Activated T-helper 9 cell treated with anti-CD3 and anti-CD28 coated beads, Interleukin-2, amount 50 U/mL, for 16 hours (primary cell): ENCODE measurements around the gene MCM9.

Experiments
- DNase-seq: peaks from one replicate; pipeline ENCODE4 v3.0.0-alpha.2; 2020; ENCODE audit warnings: low read depth

Gene MCM9

DNA sequence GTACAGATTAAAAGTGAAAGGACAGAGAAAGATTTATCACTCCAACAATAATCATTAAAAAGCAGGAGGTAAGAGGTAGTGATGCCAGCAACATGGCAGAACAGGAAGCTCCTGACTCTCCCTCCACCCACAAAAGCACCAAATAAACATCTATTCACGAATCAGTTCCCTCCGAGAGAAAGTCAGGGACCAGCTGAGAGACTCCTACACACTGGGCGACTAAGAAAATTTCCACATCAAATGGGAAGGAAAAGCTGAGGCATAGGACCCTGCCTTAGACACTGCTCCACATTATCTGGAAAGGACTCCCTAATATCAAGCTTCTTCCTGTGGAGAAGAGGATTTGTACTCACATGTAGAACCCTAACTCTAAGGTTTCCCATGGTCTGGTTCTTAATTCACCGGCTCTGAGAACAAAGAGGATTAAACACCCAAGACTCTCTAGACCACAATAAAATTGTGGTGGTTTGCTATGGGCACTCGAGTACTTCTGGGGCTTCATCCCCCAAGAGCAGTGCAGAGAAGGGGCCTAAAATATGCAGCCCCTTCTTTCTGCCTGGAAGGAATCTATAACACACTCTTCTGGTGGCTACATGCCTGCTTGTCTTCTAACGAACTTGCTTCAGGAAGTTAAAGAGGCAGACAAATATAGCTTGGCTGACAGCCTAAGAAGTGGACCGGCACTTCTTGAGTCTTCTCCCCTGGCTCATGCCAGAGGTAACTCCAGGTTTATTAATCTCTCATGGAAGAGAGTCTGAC lies 70.4 kb downstream of the MCM9 start:
- DNase-seq: no peak

DNA sequence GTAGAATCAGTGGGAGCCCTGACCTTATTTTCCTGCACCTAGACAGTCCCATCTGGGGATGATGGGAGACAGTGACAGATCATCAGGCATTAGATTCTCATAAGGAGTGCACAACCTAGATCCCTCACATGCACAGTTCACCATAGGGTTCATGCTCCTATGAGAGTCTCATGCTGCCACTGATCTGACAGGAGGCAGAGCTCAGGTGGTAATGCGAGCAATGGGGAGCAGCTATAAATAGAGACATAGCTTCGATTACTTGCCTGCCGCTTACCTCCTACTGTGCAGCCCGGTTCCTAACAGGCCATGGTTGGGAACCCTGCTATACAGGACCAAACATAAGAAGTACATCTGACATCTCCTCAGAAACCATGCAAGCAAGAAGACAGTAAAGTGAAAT lies 72.5 kb downstream of the MCM9 start:
- DNase-seq: no peak

DNA sequence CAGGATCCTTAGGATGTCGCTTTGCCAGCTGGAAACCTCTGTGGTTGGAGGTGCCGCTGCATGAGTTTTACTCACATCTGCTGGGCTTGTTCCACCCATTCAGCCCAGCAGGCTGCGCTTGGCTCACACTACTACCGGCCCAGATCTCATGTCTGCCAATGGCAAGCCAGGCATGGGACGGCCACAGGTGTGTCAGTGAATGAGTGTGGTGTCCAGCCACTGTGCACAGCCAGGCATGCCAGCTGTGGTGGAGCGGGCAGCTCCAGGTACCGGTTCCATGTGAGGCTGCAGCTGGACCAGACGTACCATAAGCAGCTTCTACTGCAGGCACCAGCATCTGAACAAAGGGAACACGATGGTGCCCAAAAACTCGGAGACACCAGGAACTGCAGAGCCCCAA lies 74.1 kb downstream of the MCM9 start:
- DNase-seq: no peak

DNA sequence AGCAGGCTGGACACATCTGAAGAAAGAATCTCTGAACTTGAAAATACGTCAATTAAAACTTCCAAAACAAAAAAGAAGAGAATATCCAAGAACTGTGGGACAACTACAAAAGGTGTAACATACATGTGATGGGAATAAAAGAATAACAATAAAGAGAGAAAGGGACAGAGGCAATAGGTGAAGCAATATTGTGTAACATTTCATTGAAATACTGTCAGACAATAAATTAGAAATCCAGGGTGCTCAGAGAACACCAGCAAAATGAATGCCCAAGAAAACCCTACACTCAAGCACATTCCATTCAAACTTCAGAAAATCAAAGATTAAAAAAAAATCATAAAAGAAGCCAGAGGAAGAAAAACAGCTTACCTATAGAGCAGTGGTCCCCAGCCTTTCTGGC lies 74.6 kb downstream of the MCM9 start:
- no peak for DNase-seq

DNA sequence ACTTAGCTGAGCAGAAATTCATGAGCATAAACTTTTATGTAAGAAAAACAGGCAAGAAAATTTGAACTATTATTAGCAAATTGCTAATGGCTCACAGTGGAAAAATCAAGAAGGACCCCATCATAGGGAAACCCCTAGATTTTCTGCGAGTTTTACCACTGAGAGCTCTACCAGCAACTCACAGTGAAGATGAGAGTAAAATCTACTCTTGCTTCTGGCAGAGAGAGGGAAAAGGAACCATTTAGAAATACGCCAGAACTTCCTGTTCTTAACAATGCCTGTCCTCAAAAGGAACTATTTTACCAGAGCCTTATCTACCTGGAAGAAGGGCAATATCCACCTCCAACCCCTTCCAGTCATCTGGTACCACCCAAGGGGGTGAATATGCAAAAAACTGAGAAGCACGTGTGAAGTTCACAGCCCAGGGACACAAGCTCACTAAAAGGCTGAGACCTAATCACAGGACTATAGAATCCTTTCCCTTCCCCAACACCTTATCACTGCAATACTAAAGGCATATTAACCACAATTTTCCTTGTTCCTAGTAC lies 75.4 kb downstream of the MCM9 start:
- no peak for DNase-seq

DNA sequence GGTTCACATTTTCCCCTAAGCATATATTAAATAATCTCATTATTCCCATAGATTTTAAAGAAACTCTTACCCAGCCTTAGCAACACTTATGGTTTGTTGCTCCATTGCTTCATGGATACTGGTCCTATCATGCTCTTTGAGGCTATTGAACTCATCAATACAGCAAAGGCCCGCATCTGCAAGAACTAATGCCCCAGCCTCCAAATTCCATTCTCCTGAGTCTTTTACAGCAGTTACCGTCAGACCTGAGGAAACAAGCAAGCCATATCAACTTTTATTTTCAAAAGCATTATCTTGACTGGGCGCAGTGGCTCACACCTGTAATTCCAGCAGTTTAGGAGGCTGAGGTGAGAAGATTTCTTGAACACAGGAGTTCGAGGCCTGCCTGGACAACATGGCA lies 78.7 kb downstream of the MCM9 start:
- DNase-seq: no peak

DNA sequence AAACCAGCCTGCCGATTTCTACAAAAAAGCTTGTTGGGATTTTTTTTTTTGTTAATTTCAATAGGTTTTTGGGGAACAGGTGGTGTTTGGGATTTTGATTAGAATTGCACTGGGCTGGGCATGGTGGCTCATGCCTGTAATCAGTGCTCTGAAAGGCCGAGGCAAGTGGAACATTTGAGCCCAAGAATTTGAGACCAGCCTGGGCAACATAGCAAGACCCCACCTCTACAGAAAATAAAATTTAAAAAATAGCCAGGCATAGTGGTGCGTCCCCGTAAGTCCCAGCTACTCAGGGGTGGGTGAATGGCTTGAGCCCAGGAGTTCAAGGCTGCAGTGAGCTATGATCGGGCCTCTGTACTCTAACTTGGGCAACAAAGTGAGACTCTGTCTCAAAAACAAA lies 81.6 kb downstream of the MCM9 start:
- DNase-seq: no peak

DNA sequence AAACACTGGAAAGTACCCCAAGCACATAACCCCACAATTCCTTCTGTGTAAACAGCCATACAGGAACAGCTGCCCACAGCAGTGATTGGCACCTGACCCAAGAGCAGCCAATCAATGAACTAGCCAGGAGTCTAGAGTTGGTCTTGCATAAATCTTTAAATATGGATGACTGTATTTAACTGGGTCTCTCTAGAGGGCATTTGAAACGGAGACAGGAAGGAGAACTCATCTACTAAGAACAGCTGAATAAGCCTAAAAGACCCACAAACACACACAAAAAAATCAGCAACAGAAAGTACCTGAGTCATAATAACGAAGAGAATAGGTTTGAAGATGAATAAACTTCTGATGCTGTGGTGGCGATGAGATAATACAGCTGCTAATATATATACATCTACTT lies 90.0 kb downstream of the MCM9 start:
- no peak for DNase-seq

DNA sequence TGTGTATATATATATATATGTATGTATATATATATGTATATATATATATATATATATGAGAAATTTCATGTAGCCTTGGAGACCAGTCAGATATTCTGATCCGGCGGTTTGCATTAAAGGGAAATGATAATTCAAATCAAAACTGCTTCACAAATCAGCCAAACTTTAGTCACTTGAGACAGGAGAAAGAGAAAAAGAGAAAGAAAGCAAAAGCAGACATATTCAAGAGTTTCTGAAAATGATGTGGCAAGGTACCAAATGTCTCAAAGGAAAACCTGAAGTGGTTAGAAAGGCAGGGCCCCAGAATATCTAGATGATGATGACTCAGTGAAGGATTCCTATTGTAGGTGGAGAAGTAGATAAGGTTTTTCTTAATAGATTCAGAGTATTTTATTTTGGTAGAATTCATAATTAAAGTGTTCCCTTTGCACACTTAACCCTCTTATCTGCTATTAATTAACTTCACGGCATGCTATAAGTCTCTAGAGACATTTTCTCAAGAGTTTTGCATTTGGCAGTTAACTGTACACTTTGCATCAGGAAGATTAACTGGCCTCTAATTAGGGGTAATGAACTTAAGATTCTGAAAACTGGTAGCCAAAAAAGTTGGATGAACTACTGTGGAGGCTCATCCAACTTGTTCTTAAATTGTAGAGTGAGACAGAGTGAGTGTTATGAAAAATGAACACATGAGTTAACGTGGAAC lies 91.1 kb downstream of the MCM9 start:
- DNase-seq: no peak

DNA sequence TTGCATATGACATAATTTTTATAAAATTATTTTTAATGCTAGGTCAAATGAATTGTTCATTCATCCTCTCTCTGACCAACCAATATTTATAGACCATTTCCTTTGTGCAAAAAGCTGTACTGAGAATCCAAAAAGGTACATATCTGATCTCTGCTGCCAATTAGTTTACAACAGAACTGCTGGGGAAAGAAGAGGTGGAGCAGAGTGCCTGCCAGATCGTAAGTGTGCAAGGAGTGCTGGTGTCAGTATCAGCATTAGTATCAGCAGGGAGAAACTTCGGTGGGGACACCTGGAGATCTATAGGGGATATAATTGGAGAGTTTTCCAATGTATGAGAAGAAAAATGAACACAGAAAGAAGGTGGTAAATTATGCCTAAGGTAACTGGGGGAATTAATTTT lies 104.3 kb downstream of the MCM9 start:
- DNase-seq: no peak

DNA sequence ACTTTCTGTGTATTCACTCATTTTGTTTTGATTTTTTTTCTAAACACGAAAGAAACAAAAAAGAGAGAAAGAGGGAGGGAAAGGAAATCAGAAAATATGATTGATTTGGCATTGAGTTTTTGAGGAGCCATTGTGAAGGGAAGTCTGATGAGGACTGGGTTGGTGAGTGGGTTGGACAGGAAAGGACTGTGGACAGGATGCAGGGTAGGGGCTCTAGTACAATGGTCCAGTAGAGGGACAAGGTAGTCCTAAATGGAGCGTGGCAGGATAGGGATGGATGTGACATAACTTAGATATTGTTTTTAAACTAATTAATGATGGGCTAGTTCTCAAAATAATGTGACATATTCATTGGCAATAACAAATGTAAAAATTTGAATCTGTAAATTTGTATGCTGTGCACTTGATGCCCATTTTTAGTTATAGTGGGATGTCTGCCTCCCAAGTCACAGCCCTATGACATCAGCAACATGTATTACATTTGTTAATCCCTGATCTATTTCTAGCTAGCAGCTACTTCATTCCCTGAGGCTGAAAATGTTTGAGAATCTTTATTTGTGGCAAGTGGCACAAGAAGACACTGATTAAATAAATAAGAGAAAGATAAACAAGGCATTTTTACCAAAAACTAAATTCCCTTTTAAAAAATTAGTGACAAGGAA lies 105.0 kb downstream of the MCM9 start:
- no peak for DNase-seq

DNA sequence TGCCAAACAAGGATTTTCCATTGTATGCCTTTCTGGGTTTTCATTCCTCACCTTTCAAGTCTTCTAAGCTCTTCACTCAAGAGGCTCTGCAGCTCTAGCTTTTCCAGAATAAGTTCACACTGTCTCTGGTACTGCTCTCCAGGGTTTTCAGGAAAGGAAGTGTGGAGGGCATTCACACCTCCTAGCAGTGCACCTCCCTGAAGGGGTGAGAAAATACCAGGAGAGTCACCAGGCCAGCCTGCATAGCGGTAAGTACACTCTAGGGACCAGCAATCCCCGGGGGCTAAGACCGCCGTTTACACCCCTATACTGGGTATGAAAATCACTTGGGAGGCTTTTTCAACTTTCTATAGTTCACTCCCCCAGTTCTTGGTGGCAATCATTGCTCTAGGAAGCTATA lies 108.9 kb downstream of the MCM9 start:
- DNase-seq: no peak

DNA sequence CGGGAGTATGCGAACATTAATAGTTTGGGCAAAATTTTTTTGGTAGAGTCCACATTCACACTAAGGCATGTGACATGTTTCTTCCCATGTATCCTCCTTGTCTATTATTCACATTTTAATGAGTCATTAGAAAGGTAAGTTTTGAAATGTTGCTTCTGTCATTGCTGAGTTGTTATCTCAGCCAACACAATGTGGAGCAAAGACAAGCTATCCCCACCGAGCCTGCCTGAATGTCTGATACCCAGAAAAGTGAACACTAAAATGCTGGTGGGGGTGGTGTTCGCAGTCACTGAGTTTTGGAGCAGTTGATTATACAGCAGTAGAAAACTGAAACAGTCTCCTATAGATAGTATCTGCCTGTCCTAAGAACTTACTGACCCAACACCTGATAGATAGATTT lies 109.3 kb downstream of the MCM9 start:
- DNase-seq: no peak

DNA sequence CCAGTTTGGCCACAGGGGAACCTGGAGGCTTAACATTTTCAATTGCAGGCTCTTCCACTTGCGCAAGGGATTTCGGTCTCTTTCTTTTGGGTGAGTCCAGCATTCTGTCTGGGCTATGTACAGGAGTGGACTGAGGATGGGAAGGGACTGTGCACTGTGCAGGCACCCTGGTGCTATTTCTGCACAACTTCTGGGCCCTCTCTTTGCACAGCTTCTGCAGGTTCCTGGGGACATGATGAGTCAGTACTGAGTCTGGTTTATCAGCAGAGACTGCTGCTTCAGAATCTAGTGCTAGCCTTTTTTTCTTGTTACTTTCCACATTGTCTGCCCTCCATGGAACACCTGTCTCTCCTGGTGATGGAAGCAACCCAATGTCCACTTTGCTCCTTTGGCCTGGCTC lies 119.5 kb downstream of the MCM9 start:
- DNase-seq: no peak

DNA sequence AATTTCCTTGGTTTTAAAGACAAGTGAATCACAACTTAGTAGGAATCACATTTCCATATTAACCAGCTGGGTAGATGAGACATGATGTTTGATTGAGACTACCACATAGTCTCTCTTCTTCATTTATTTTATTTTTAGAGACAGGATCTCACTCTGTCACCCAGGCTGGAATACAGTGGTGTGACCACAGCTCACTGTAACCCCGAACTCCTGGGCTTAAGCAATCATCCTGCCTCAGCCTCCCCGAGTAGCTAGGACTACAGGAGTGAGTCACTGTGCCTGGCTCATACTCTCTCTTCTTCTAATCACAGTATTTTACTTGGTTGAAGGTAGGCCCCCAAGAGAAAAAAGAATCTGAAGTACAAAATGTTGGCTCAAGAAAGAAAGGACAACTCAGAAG lies 121.2 kb downstream of the MCM9 start:
- DNase-seq: no peak

DNA sequence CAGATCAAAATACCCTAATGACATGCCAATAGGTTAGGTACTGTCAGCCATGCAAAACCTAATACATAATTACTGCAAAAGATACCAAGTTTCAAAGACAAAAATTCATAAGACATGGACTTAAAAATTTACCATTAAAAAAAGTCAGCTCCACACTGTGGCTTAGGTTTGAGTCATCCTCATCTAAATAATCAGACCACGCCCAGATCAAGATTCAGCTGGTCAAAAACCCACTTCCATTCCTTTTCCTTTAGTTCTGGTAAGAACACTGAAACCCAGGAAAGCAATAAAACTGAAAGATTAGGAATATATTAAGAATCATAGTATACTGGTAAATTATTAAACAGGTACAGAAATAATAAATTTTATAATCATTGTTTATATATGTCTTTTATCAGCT lies 122.0 kb downstream of the MCM9 start:
- DNase-seq: no peak

DNA sequence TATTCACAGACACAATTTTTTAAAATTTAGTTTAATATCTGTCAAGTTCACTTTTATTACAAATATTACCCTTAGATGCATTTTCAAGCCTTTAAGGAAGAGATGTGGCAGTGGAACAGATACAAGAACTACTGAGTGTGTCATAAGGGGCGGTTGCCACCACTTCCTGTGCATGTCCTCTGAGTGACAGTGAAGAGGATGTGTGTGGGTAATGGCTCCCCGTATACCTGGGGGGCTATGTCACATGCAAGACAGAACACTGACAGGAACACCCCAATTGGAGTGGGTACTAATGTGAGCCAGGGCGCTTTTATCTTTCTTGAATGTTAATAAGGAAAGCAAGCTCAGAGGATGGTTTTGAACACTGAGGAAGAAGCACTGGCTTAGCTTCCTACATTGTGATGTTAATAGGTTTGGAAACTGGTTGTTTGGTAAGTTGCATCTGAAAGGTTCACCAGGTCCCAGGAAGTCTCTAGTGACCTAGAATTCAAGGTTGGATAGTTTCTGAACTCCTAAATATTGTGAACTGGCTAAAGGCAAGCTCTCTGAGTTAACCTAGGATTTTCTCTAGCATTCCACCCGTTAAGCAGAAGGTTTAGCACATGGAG lies 124.4 kb downstream of the MCM9 start:
- peak; percentile 35 for DNase-seq

DNA sequence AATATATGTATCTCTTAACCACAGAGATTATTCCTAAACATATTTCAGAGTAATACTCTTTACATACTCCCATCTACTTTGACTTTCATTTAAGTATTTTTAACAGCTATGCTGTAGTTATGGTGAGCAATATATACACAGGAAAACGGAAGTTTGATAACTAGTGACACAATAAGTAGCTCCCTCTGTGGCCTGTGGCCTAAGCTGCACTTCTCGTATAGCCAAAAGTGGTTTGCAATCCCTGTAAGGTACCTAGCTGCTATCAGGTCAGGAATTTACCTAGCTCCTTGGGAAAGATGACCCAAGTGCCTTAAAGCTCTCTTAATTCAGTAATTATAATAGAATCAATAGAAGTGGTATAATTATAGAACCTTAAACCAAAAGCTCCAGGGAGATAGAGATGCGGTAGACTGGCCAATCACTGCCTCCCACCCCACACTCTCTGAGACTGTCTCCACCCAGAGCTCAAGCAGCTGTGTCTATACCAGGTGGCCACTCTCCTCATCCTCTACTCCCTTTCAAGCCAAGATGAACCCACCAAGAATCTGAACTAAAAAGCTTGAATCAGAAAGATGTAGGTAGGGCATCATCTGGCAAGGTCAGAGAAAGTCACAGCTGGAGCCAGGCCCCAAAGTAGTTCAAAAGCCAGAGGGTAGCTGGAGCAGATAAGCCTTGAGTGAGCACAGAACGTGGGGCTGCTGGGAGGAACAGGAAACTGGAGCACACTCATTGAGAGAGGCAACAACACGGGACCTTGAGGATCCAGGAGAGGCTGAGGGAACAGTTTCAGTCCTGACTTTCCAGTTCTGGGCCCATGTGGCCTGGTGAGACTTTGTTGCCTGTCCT lies 125.9 kb downstream of the MCM9 start:
- no peak for DNase-seq

DNA sequence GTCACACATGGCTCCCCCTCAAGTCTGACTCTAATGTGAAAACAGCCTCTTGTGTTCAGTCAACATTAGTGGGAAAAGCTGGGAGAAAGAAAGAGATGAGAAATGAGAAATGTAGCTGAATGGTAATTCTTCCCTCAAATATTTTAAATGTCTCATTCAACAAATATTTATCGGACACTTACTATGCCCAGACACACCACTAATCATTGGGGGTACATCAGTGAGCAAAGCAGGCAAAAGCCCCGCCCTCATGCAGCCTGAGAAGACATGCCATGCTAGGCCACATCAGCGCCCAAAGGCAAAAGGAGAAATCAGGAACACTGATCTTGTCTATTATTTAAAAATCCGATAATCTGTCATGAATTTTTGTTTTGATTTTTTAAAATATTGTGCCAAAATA lies 130.9 kb downstream of the MCM9 start:
- no peak for DNase-seq

DNA sequence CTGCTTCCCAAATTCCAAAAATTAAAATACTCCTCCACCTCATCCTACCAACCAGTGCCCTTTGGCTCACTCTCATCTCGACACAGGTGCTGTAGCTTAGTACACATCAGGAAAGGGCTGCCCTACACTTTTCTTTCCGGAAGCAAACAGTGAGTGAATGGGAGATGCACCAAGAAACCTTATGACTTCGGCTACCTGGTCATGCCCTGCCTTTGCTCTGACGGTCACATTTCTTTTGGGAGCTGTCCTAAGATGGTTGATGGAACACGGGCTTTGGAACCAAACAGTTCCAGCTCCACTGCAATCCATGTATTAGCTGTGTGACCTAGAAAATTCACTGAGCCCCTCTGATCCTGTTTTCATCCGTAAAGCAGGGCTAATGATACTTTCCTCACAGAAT lies 133.7 kb downstream of the MCM9 start:
- no peak for DNase-seq

DNA sequence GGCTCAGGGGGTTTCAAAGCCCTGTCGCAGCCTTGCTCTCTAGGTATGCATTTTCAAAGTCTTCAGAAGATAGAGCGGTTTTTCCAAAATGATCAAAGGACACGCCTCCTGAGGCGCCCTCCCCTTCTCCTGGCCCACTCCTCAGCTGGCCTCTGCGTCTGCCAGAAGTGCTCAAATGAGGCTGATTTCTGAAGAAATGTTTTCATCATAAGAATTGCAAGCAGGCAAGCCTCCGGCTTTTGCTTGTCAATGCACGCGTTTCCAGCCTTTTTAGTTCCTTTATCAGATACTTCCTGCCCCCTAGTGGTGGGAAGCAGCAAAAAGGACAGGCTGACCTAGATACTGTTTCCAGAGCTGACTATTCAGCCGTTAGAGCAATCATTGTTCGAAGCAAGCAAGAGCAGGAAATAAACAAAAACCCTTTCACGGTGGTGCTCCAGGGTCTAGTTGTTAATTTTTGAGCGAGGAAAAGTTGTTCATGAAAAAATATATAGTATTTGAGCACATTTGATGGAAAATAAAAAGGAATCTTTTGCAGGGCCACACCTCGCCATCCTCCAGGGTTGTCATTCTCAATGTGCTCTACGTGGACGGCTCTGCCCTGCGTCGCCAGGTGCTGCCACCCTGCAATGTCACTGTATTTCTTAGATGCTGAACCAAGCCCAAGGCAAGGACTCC lies 134.4 kb downstream of the MCM9 start:
- DNase-seq: peak; percentile 58
